HCT116 (cell line): ENCODE data around the gene EIF2AK2.
"Not testable (repeated sequence)": the region's sequence is repeated elsewhere in the genome, so short reads cannot be mapped to it uniquely, and the experiment has no call there.

Experiments used
- CBX3 ChIP-seq: IDR thresholded peaks from 2 replicates; pipeline ENCODE4 v1.6.1; 2012; ENCODE audit warnings: low read depth
- CEBPB ChIP-seq: IDR thresholded peaks from 2 replicates; pipeline ENCODE4 v1.6.1; 2012; ENCODE audit warnings: low read depth
- CTCF ChIP-seq, 3 experiments: fragments of 200-600 bp in 1 of 3; sonication (generic) in 1 of 3; IDR thresholded peaks in 2 of 3; conservative IDR thresholded peaks in 1 of 3; 2 replicates each; pipeline ENCODE4 v1.5.1; 2012 to 2017; ENCODE audit warnings: low read depth in 2 of 3, low read length in 2 of 3, antibody characterized with exemption in 1 of 3, borderline replicate concordance in 1 of 3, control low read depth in 1 of 3, mild to moderate bottlenecking in 1 of 3, mixed read lengths in 1 of 3, mixed run types in 1 of 3, moderate library complexity in 1 of 3; ENCODE audit not compliant: insufficient read depth in 1 of 3
- EZH2 ChIP-seq: fragments of 200-600 bp; sonication (generic); IDR thresholded peaks from 2 replicates; pipeline ENCODE4 v1.6.1; 2017; ENCODE audit warnings: antibody characterized with exemption, mixed run types
- EZH2phosphoT487 ChIP-seq: fragments of 200-600 bp; IDR thresholded peaks from 2 replicates; pipeline ENCODE4 v1.6.1; 2018; ENCODE audit warnings: antibody characterized with exemption, borderline replicate concordance
- MAX ChIP-seq: IDR thresholded peaks from 2 replicates; pipeline ENCODE4 v1.6.1; 2012
- POLR2A ChIP-seq: IDR thresholded peaks from 2 replicates; pipeline ENCODE4 v1.7.0; 2011; ENCODE audit warnings: borderline replicate concordance; ENCODE audit not compliant: insufficient read depth, insufficient read length; ENCODE audit errors: extremely low read depth
- POLR2AphosphoS5 ChIP-seq: IDR thresholded peaks from 2 replicates; pipeline ENCODE4 v1.6.1; 2011; ENCODE audit warnings: mild to moderate bottlenecking, low read depth, low read length, moderate library complexity
- RAD21 ChIP-seq: IDR thresholded peaks from 2 replicates; pipeline ENCODE4 v1.6.1; 2012; ENCODE audit warnings: low read depth, mild to moderate bottlenecking
- SIN3A ChIP-seq: IDR thresholded peaks from 2 replicates; pipeline ENCODE4 v1.6.1; 2012; ENCODE audit warnings: low read depth
- YY1 ChIP-seq: IDR thresholded peaks from 2 replicates; pipeline ENCODE4 v1.6.1; 2011; ENCODE audit warnings: low read length, low read depth, moderate library complexity, mild to moderate bottlenecking; ENCODE audit not compliant: insufficient replicate concordance; ENCODE audit errors: extremely low read depth
- ZBTB33 ChIP-seq: IDR thresholded peaks from 2 replicates; pipeline ENCODE4 v1.6.1; 2011; ENCODE audit warnings: mild to moderate bottlenecking, low read length, moderate library complexity; ENCODE audit not compliant: insufficient replicate concordance; ENCODE audit errors: extremely low read depth
- ZFX ChIP-seq: fragments of 450-650 bp; IDR thresholded peaks from 2 replicates; pipeline ENCODE4 v1.6.1; 2017
- TF ChIP-seq, protein P1 (sequence below): IDR thresholded peaks from 2 replicates; pipeline ENCODE4 v1.6.1; 2012; ENCODE audit warnings: low read depth

- not testable (repeated sequence) for TF ChIP-seq CTCF (IDR thresholded peaks at IDR 0.05 in 2 of 3, conservative IDR thresholded peaks at IDR 0.05 in 1 of 3; ENCODE audit: borderline replicate concordance in 1 of 3, insufficient read depth in 1 of 3, low read depth in 2 of 3, low read length in 2 of 3); POLR2A; EZH2; POLR2AphosphoS5; MAX; ZFX; RAD21; CBX3; YY1; ZBTB33; CEBPB; EZH2phosphoT487; SIN3A
- TF ChIP-seq, protein P1, sequence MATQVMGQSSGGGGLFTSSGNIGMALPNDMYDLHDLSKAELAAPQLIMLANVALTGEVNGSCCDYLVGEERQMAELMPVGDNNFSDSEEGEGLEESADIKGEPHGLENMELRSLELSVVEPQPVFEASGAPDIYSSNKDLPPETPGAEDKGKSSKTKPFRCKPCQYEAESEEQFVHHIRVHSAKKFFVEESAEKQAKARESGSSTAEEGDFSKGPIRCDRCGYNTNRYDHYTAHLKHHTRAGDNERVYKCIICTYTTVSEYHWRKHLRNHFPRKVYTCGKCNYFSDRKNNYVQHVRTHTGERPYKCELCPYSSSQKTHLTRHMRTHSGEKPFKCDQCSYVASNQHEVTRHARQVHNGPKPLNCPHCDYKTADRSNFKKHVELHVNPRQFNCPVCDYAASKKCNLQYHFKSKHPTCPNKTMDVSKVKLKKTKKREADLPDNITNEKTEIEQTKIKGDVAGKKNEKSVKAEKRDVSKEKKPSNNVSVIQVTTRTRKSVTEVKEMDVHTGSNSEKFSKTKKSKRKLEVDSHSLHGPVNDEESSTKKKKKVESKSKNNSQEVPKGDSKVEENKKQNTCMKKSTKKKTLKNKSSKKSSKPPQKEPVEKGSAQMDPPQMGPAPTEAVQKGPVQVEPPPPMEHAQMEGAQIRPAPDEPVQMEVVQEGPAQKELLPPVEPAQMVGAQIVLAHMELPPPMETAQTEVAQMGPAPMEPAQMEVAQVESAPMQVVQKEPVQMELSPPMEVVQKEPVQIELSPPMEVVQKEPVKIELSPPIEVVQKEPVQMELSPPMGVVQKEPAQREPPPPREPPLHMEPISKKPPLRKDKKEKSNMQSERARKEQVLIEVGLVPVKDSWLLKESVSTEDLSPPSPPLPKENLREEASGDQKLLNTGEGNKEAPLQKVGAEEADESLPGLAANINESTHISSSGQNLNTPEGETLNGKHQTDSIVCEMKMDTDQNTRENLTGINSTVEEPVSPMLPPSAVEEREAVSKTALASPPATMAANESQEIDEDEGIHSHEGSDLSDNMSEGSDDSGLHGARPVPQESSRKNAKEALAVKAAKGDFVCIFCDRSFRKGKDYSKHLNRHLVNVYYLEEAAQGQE, result not testable (repeated sequence)
Measured at GRCh38 chr2:37205071-37205661, 48.4 kb upstream of the EIF2AK2 start.
